ENCODE measurements around the gene DGKI. TPM values are rescaled to one million over a fixed set of nuclear protein-coding genes. Genes with fewer than 3 reads are reported as not detected.

Gene DGKI
- polyA plus RNA-seq, 1 experiment, result 1.4 TPM

- TF ChIP-seq, protein P1, sequence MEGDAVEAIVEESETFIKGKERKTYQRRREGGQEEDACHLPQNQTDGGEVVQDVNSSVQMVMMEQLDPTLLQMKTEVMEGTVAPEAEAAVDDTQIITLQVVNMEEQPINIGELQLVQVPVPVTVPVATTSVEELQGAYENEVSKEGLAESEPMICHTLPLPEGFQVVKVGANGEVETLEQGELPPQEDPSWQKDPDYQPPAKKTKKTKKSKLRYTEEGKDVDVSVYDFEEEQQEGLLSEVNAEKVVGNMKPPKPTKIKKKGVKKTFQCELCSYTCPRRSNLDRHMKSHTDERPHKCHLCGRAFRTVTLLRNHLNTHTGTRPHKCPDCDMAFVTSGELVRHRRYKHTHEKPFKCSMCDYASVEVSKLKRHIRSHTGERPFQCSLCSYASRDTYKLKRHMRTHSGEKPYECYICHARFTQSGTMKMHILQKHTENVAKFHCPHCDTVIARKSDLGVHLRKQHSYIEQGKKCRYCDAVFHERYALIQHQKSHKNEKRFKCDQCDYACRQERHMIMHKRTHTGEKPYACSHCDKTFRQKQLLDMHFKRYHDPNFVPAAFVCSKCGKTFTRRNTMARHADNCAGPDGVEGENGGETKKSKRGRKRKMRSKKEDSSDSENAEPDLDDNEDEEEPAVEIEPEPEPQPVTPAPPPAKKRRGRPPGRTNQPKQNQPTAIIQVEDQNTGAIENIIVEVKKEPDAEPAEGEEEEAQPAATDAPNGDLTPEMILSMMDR (IDR thresholded peaks at IDR 0.05; ENCODE audit: insufficient read depth, low read depth, low read length), result no peak
- DNase-seq (ENCODE audit: low read depth), result no peak
- CTCF ChIA-PET, result interaction anchor here (0.5 to 0.7 kb wide), 2 partner anchors 22 to 31 kb away, joined by 3 read pairs; no protein-coding TSS in a partner anchor
- H3K36me3 ChIP-seq (ENCODE audit: control insufficient read depth, insufficient read depth, low read length), result no peaks in the 10 kb centered on the region
- no peaks in the 10 kb centered on the region for H3K27me3 ChIP-seq (ENCODE audit: control insufficient read depth, insufficient read depth, low read length)
- no peak overlapping the region for H3K4me3 ChIP-seq (ENCODE audit: low read depth, low read length)
- POLR2A ChIA-PET, result no interaction called here
Observed at GRCh38 chr7:137485818-137486217, 361.0 kb downstream of the DGKI start.

DNA sequence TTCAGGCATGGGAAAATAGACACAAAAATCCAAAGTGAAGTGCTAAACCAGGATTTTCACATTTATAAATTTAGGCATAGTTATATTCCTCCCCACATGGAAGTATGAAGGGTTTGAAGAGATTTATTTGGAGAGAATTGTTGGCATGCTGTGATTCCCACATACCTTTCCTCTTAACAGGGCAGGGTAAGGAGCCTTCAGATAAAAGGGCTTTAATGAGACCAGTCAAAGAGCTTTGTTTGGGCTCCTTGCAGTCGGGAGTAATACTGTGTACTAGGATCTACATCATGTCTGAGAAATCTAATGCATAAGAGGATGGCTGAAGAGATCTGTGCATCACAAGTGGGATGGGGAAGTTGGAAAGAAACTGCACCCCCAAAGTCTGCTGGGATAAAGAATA, 362.4 kb downstream of the DGKI start:
- DNase-seq (ENCODE audit: low read depth), result no peak
- TF ChIP-seq, protein P1 (IDR thresholded peaks at IDR 0.05; ENCODE audit: insufficient read depth, low read depth, low read length), result no peak
- CTCF ChIA-PET, result interaction anchor here (0.6 kb wide), 1 partner anchor 446 kb away, joined by 4 read pairs; no protein-coding TSS in a partner anchor
- Histone ChIP-seq H3K4me3 (ENCODE audit: low read depth, low read length) (no peak overlapping the region), H3K27me3 (ENCODE audit: control insufficient read depth, insufficient read depth, low read length) (no peaks in the 10 kb centered on the region), H3K36me3 (ENCODE audit: control insufficient read depth, insufficient read depth, low read length) (no peaks in the 10 kb centered on the region)
- POLR2A ChIA-PET, result no interaction called here

DNA sequence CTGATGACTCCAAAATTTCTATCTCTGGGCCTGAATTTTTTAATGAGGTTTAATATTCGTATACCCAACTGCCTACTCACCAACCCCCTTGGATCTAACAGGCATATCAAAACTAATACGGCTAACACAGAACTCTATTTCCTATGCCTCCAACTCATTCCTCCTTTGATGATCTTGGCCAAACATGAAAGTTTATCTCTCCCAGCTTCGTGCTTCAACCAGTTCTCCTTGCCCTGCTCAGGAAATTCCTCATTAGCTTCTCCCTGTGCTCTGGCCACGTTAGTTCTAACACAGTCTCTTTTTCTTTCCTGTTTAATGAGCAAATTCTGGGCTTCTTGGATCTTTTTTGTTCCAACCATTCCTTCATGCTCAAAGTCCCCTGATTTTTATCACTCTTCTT, 364.3 kb downstream of the DGKI start:
- no peaks in the 10 kb centered on the region for H3K36me3 ChIP-seq (ENCODE audit: control insufficient read depth, insufficient read depth, low read length)
- no peak overlapping the region for H3K4me3 ChIP-seq (ENCODE audit: low read depth, low read length)
- ChIA-PET POLR2A (no interaction called here), CTCF (no interaction called here)
- DNase-seq (ENCODE audit: low read depth), result no peak
- TF ChIP-seq, protein P1 (IDR thresholded peaks at IDR 0.05; ENCODE audit: insufficient read depth, low read depth, low read length), result no peak
- H3K27me3 ChIP-seq (ENCODE audit: control insufficient read depth, insufficient read depth, low read length), result no peaks in the 10 kb centered on the region

- ChIA-PET POLR2A (no interaction called here), CTCF (no interaction called here)
- TF ChIP-seq, protein P1 (IDR thresholded peaks at IDR 0.05; ENCODE audit: insufficient read depth, low read depth, low read length), result no peak
- H3K27me3 ChIP-seq (ENCODE audit: control insufficient read depth, insufficient read depth, low read length), result no peaks in the 10 kb centered on the region
- no peak for DNase-seq (ENCODE audit: low read depth)
- no peaks in the 10 kb centered on the region for H3K36me3 ChIP-seq (ENCODE audit: control insufficient read depth, insufficient read depth, low read length)
- H3K4me3 ChIP-seq (ENCODE audit: low read depth, low read length), result no peak overlapping the region
Observed at GRCh38 chr7:137480824-137481365, 365.9 kb downstream of the DGKI start.

DNA sequence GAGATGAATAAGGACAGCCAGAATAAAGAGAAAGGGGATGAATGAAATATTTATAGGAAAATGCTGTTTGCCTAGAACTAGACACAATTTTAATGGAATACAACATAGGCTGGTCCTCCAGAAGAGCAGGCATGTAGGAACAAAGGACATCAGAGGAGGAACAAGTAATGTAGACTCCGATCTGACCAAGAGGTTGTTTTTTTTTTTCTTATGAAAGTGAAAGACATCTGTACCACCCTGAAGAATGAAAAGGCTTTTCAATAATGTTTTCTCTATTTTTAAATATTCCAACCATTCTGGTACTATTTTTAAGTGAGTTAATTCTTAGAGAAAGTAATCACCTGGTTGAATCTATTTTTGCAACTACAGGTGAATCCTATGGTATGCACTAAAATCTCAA, 366.4 kb downstream of the DGKI start:
- no peak for DNase-seq (ENCODE audit: low read depth)
- ChIA-PET CTCF (no interaction called here), POLR2A (no interaction called here)
- Histone ChIP-seq H3K36me3 (ENCODE audit: control insufficient read depth, insufficient read depth, low read length) (no peaks in the 10 kb centered on the region), H3K27me3 (ENCODE audit: control insufficient read depth, insufficient read depth, low read length) (no peaks in the 10 kb centered on the region), H3K4me3 (ENCODE audit: low read depth, low read length) (no peak overlapping the region)
- TF ChIP-seq, protein P1 (IDR thresholded peaks at IDR 0.05; ENCODE audit: insufficient read depth, low read depth, low read length), result no peak
